ENCODE results near the gene AGAP2.
A peak's percentile ranks its signal among the peaks of the same experiment; 100 is the strongest.

AGAP2 gene

DNA sequence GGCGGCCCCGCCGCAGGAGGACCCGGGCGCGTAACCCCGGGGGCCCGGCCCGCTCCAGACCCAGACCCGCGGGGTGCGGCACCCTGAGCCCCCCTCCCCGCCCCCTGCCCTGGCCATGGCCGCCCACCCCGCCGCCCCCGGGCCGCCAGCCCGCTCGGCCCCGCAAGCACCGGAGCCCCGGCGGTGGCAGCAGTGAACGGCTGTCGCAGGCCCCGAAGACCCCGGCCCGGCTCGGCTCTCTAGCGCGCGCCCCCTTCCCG lies 16.6 kb upstream of the AGAP2 start:
- no peak overlapping the region for H3K9ac ChIP-seq
- H3K36me3 ChIP-seq (ENCODE audit: control insufficient read depth, insufficient read depth, low read length) = no peaks in the 10 kb centered on the region
- H3K79me2 ChIP-seq = peaks cover 5% of the 10 kb centered on the region
- H3K27ac ChIP-seq = no peak overlapping the region
- peaks cover 9% of the 10 kb centered on the region for H3K4me1 ChIP-seq
- peak overlapping the region; percentile 36 for H2AFZ ChIP-seq
- H3K27me3 ChIP-seq (ENCODE audit: control insufficient read depth, insufficient read depth, low read length) = no peaks in the 10 kb centered on the region
- TF ChIP-seq, protein P1, sequence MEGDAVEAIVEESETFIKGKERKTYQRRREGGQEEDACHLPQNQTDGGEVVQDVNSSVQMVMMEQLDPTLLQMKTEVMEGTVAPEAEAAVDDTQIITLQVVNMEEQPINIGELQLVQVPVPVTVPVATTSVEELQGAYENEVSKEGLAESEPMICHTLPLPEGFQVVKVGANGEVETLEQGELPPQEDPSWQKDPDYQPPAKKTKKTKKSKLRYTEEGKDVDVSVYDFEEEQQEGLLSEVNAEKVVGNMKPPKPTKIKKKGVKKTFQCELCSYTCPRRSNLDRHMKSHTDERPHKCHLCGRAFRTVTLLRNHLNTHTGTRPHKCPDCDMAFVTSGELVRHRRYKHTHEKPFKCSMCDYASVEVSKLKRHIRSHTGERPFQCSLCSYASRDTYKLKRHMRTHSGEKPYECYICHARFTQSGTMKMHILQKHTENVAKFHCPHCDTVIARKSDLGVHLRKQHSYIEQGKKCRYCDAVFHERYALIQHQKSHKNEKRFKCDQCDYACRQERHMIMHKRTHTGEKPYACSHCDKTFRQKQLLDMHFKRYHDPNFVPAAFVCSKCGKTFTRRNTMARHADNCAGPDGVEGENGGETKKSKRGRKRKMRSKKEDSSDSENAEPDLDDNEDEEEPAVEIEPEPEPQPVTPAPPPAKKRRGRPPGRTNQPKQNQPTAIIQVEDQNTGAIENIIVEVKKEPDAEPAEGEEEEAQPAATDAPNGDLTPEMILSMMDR (IDR thresholded peaks at IDR 0.05) = no peak
- H3K4me2 ChIP-seq (ENCODE audit: low read length) = peak overlapping the region; percentile 24
- H3K4me3 ChIP-seq (ENCODE audit: low read depth, low read length) = peak overlapping the region; percentile 33
- no peaks in the 10 kb centered on the region for H3K9me3 ChIP-seq (ENCODE audit: control insufficient read depth, low read length)

DNA sequence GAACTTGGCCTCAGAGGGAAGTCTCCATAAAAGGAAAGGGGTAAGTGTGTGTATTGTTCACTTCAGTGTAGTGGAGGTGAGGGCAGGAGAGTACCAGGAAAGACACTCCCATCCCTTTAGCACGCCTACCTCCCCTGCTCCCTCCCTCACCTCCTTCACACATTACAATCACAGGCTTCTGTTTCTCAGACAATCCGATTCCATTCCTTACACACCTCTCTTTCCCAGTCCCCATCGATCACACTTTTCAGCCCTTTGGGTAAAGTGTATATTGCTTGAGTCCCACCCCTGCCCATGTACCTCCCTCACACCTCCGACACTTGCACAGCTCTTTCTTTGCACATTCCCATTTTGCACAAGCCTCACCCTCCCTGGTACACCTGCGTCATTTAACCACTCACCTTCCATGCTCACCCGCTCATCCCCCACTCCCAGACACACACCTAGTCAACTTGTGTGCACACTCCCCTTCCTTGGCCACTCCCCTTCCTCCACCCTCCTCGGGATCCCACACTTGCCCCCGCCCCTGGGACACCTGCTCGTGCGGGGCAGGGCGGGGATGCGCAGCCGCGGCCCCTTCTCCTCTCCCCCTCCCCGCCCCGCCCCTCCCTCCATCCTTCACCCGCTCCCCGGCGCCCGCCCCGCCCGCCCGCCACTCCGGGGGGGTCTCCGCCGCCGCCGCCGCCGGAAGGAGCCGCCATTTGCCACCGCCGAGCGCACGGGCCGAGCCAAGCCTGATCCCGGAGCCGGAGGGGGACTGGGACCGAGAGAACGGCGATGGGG lies 16.1 kb upstream of the AGAP2 start, which contains the start of gene MARCHF9:
Gene MARCHF9, plus strand, starts transcription at position 693 of the 783 bp plus-strand sequence. CDS start 426 bp downstream, outside the sequence.
- Histone ChIP-seq H3K4me2 (ENCODE audit: low read length) (peak within 1 kb of the TSS; percentile 83), H3K27ac (peak within 1 kb of the TSS; percentile 83), H3K27me3 (ENCODE audit: control insufficient read depth, insufficient read depth, low read length) (no peaks in the 10 kb centered on the region), H3K9ac (peak within 1 kb of the TSS; percentile 43), H3K36me3 (ENCODE audit: control insufficient read depth, insufficient read depth, low read length) (no peaks in the 10 kb centered on the region), H3K79me2 (peaks cover 5% of the 10 kb centered on the region), H3K4me1 (peaks cover 9% of the 10 kb centered on the region), H3K9me3 (ENCODE audit: control insufficient read depth, low read length) (no peaks in the 10 kb centered on the region), H2AFZ (peak within 1 kb of the TSS; percentile 78), H3K4me3 (ENCODE audit: low read depth, low read length) (peak within 1 kb of the TSS; percentile 59)
- TF ChIP-seq, protein P1 (IDR thresholded peaks at IDR 0.05) = no peak

DNA sequence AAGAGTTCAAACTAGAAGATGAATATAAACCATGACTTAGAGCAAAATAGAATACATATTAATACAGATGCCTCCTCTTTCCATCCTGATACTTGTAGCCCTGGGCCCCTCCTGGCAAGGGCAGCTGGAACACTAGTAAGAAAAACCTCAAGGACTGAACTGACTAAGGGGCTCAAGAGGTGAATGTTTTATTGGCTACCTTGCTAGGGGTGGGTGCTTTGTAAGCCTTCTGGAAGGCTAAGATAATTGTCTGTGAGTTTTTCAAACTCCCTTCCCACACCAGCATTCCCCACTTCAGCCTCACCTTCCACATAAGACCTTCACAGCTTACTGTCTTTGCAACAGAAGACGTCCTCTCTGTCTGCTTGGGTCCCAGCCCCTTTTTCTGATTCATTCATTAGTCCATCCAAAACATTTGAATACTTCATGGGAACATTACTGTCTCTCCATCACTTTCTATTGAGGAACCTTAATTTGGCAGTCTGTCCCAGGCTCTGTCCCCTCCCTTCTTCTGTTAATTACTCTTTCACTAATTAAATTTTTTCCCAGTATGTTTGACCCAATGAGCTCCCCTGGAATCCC lies 15.3 kb upstream of the AGAP2 start:
- Histone ChIP-seq H3K4me2 (ENCODE audit: low read length) (no peak overlapping the region), H3K79me2 (peaks cover 5% of the 10 kb centered on the region), H3K4me3 (ENCODE audit: low read depth, low read length) (no peak overlapping the region), H3K27ac (peak overlapping the region; percentile 83), H3K27me3 (ENCODE audit: control insufficient read depth, insufficient read depth, low read length) (no peaks in the 10 kb centered on the region), H3K9me3 (ENCODE audit: control insufficient read depth, low read length) (no peaks in the 10 kb centered on the region), H2AFZ (peak overlapping the region; percentile 78), H3K9ac (no peak overlapping the region), H3K4me1 (peaks cover 9% of the 10 kb centered on the region), H3K36me3 (ENCODE audit: control insufficient read depth, insufficient read depth, low read length) (no peaks in the 10 kb centered on the region)
- TF ChIP-seq, protein P1 (IDR thresholded peaks at IDR 0.05) = no peak

DNA sequence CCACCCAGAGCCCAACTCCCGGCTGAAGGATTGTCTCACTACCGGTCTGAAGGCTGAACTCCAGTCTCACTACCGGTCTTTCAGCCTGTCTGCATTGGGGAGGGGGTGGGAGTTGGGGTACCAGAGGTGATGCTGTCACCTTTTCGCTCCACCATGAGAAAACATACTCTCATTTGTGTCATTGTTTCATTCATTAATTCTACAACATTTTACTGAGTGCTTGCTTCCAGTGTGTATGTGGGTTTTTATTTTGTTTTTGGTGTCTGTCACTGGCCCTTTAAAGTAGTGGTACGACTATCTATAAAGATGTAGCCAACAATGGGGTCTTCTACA lies 14.1 kb upstream of the AGAP2 start:
- Histone ChIP-seq H3K27ac (peak overlapping the region; percentile 83), H3K36me3 (ENCODE audit: control insufficient read depth, insufficient read depth, low read length) (no peaks in the 10 kb centered on the region), H3K27me3 (ENCODE audit: control insufficient read depth, insufficient read depth, low read length) (no peaks in the 10 kb centered on the region), H3K4me1 (peaks cover 9% of the 10 kb centered on the region), H3K79me2 (peaks cover 5% of the 10 kb centered on the region), H3K9me3 (ENCODE audit: control insufficient read depth, low read length) (no peaks in the 10 kb centered on the region), H2AFZ (peak overlapping the region; percentile 57), H3K4me2 (ENCODE audit: low read length) (peak overlapping the region; percentile 66), H3K9ac (no peak overlapping the region), H3K4me3 (ENCODE audit: low read depth, low read length) (peak overlapping the region; percentile 94)
- TF ChIP-seq, protein P1 (IDR thresholded peaks at IDR 0.05) = no peak
